Measurements from ENCODE around the gene ARFIP2. TPM values are rescaled to one million over a fixed set of nuclear protein-coding genes. Genes with fewer than 3 reads are reported as not detected.
A peak's percentile ranks its signal among the peaks of the same experiment; 100 is the strongest.

ARFIP2 gene
- total RNA-seq, 4 donors from 2014 or later: 40.0 to 63.9 (median 49.7) TPM

DNA sequence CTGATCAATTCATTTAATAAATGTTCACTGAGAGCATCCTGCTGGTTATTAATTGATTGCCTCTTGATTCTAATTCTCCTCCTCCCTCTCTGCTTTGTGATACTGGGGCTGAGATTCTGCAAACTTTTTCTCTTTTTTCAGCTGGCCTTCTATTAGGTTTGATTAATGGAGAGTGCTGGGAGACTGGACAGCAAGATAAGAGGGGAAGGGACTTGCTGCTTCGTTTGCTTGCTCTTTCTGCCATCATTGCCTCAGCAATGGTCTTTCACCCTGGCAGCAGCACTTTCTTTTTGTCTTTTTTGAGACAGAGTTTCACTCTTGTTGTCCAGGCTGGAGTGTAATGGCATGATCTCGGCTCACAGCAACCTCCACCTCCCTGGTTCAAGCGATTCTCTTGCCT, 23.0 kb upstream of the ARFIP2 start:
- peaks cover 0 to 33% (median 9%) of the 10 kb centered on the region in 3 donors for H3K36me3 ChIP-seq
- H3K9me3 ChIP-seq: no peaks in the 10 kb centered on the region
- no peaks in the 10 kb centered on the region for H3K27me3 ChIP-seq
- no peaks in the 10 kb centered on the region for H3K4me1 ChIP-seq
- WGBS, 2 donors: 84 to 88% methylated on average over 3 of the region's 3 CpGs
- DNase-seq (ENCODE audit: low spot score in 2 of 2): no peak
- TF ChIP-seq POLR2A (IDR thresholded peaks at IDR 0.05): no peak
- TF ChIP-seq, protein P1, sequence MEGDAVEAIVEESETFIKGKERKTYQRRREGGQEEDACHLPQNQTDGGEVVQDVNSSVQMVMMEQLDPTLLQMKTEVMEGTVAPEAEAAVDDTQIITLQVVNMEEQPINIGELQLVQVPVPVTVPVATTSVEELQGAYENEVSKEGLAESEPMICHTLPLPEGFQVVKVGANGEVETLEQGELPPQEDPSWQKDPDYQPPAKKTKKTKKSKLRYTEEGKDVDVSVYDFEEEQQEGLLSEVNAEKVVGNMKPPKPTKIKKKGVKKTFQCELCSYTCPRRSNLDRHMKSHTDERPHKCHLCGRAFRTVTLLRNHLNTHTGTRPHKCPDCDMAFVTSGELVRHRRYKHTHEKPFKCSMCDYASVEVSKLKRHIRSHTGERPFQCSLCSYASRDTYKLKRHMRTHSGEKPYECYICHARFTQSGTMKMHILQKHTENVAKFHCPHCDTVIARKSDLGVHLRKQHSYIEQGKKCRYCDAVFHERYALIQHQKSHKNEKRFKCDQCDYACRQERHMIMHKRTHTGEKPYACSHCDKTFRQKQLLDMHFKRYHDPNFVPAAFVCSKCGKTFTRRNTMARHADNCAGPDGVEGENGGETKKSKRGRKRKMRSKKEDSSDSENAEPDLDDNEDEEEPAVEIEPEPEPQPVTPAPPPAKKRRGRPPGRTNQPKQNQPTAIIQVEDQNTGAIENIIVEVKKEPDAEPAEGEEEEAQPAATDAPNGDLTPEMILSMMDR (IDR thresholded peaks at IDR 0.05): no peak
- H3K4me3 ChIP-seq: no peak overlapping the region
- H3K27ac ChIP-seq: no peak overlapping the region

DNA sequence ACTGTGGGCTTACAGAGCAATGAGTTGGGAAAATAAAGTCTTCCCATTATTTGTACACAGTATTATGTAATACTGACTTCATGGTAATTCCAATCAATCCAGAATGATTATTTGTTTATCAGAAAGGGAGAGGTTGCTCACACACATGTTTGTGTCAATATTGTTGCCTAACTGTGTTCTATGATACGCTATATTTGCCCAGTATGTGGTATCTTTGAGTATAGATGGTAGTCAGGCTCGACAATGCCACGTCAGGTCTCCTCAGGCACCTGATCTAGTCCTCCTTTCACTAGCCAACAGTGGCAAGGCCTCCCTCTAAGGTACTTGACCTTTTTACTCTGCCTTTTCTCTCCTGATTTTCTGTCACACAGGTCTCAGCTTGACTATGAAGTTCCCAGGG, 21.3 kb upstream of the ARFIP2 start:
- H3K4me3 ChIP-seq: no peak overlapping the region
- H3K9me3 ChIP-seq: no peaks in the 10 kb centered on the region
- DNase-seq (ENCODE audit: low spot score in 2 of 2): no peak
- no peaks in the 10 kb centered on the region for H3K27me3 ChIP-seq
- H3K4me1 ChIP-seq: peaks cover 0 to 12% (median 0%) of the 10 kb centered on the region in 4 donors
- H3K27ac ChIP-seq: no peak overlapping the region
- peaks cover 0 to 39% (median 7%) of the 10 kb centered on the region in 3 donors for H3K36me3 ChIP-seq
- 94 to 96% methylated on average over 3 of the region's 3 CpGs for WGBS, 2 donors
- no peak for TF ChIP-seq POLR2A (IDR thresholded peaks at IDR 0.05)
- TF ChIP-seq EP300 (IDR thresholded peaks at IDR 0.05): no peak
- TF ChIP-seq, protein P1 (IDR thresholded peaks at IDR 0.05): no peak

DNA sequence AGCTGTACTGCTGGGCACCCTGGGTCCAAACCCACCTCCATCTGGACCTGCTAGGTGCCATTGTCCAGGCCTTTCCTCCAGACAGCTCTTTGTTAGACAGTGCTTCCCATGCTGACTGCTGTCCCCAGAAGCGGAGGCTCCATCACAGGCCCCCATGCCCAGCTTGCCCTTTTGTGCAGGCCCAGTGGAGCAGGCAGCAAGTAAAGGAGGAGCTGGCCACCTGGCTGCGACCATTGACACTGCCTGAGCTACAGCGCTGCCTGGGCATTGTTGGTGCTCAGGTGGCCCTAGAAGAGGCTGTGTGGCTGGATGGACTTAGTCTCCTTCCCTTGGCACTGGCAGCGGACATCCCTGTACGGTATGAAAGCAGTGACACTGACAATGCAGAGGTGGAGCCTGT, 17.4 kb upstream of the ARFIP2 start:
- H3K27ac ChIP-seq: no peak overlapping the region
- H3K4me1 ChIP-seq: peaks cover 0 to 18% (median 0%) of the 10 kb centered on the region in 4 donors
- no peak for DNase-seq (ENCODE audit: low spot score in 2 of 2)
- H3K36me3 ChIP-seq: peaks cover 0 to 34% (median 3%) of the 10 kb centered on the region in 3 donors
- 88 to 94% methylated on average over 5 of the region's 5 CpGs for WGBS, 2 donors
- H3K4me3 ChIP-seq: no peak overlapping the region
- H3K27me3 ChIP-seq: no peaks in the 10 kb centered on the region
- no peaks in the 10 kb centered on the region for H3K9me3 ChIP-seq
- TF ChIP-seq EP300 (IDR thresholded peaks at IDR 0.05) (no peak), POLR2A (IDR thresholded peaks at IDR 0.05) (no peak)
- TF ChIP-seq, protein P1 (IDR thresholded peaks at IDR 0.05): no peak

DNA sequence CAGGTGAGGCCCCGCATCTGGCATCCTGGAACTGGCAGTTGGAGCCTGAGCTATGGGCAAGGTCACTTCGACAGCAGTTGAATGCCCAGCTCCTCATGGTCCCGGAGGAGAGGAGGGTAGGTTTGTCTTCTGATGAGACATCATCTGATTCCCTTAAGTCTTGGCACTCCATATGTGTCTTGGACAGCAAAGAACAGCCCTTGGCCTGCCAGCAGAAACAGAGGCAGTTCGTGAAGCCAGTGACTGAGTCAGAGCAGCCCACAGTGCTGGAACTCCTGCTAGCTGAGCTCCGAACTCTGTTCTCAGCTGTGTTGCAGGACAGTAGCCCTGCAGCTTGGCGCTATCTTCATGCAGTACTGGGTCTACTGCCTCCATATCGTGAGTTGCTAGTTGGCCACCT, 17.0 kb upstream of the ARFIP2 start:
- peaks cover 0 to 30% (median 3%) of the 10 kb centered on the region in 3 donors for H3K36me3 ChIP-seq
- no peak overlapping the region for H3K27ac ChIP-seq
- no peak overlapping the region for H3K4me3 ChIP-seq
- no peak for DNase-seq (ENCODE audit: low spot score in 2 of 2)
- 58 to 64% methylated on average over 7 of the region's 7 CpGs for WGBS, 2 donors
- no peaks in the 10 kb centered on the region for H3K9me3 ChIP-seq
- H3K4me1 ChIP-seq: peaks cover 0 to 18% (median 0%) of the 10 kb centered on the region in 4 donors
- H3K27me3 ChIP-seq: no peaks in the 10 kb centered on the region
- TF ChIP-seq POLR2A (IDR thresholded peaks at IDR 0.05): no peak
- TF ChIP-seq, protein P1 (IDR thresholded peaks at IDR 0.05): no peak
- TF ChIP-seq EP300 (IDR thresholded peaks at IDR 0.05): no peak

DNA sequence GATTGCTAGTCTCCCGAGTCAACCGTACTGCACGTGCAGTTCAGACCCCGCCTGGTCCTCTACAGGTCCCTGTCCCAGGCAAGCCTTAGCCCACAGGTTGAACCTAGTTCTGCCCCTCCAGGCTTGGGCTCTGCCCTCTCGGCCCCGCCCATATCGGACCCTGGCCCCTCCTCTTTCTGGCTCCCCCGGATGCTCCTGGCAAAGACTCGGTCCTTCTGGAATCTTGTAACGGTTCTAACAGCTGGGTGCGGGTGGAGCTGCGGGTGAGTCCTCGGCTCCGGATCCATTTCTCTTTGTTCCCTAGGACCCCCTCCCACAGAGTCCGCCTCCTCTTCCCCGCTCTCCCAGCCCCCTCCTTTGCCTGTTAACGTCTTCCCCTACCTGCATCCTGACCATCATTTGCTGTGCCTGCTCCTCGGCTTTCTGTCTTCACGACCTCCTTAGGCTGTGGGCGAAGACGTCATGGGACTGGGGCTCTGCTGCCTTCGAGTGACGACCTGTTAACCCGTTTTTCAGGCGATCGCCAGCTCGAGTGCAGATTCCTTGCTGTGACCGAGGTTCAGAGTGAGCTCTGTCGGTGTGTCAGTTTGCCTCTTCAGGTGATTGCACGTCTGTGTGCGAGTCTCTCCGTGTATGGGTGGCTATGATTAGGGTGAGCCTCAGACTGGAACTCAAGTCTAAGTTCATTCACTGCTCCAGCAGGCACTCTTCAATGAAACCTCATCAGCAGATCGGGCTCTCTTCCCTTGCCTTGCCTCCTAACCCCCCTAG, 16.1 kb upstream of the ARFIP2 start, which contains the start of gene DNHD1:
Gene DNHD1 (plus strand): TSS at position 212 of the 771 bp plus-strand sequence. CDS start 936 bp downstream, outside the sequence.
- Histone ChIP-seq H3K9me3 (no peaks in the 10 kb centered on the region), H3K27me3 (no peaks in the 10 kb centered on the region), H3K4me1 (peaks cover 0 to 18% (median 0%) of the 10 kb centered on the region in 4 donors), H3K4me3 (peak within 1 kb of the TSS in 2 of 4 donors; percentile 6 to 34), H3K36me3 (peaks cover 0 to 28% (median 0%) of the 10 kb centered on the region in 3 donors), H3K27ac (no peak within 1 kb of the TSS)
- TF ChIP-seq, protein P1 (IDR thresholded peaks at IDR 0.05): no peak
- TF ChIP-seq EP300 (IDR thresholded peaks at IDR 0.05): no peak
- TF ChIP-seq POLR2A (IDR thresholded peaks at IDR 0.05): no peak
- no peak for DNase-seq (ENCODE audit: low spot score in 2 of 2)
- 47 to 49% methylated on average over 33 of the region's 33 CpGs for WGBS, 2 donors
